Left lobe of liver (tissue), 2 donors: ENCODE measurements around the gene SLC9A9. TPM values are rescaled to one million over a fixed set of nuclear protein-coding genes. Genes with fewer than 3 reads are reported as not detected.
"Not testable (repeated sequence)": the region's sequence is repeated elsewhere in the genome, so short reads cannot be mapped to it uniquely, and the experiment has no call there.

Source experiments
- ATAC-seq: fragments of 200-7000 bp; cut with Tn5 transposase; one replicate; pipeline ENCODE4 v1.9.1; 2020; ENCODE audit warnings: mild to moderate bottlenecking, moderate library complexity
- DNase-seq: peaks from one replicate; pipeline ENCODE4 v3.0.0-alpha.2; 2020; ENCODE audit warnings: low spot score
- total RNA-seq: library from RNA; stranded (reverse); gene quantifications from one replicate; pipeline ENCODE4 v1.2.1, GENCODE V29; 2021
- donor health status: DM: no; HTN: no; CAD: no; lungs with moderate emphysema.
- donor health status: DM: no; HTN: yes; CAD: no.

SLC9A9 gene
- total RNA-seq, 1 donor from 2014 or later, result 2.5 TPM

GRCh38 chr3:143525408-143525807, 322.9 kb downstream of the SLC9A9 start:
- DNase-seq (no peak), ATAC-seq (no peak)

- ATAC-seq (no peak), DNase-seq (no peak)
Observed at GRCh38 chr3:143521803-143522202, 326.5 kb downstream of the SLC9A9 start.

GRCh38 chr3:143517131-143517530, 331.1 kb downstream of the SLC9A9 start:
- not testable (repeated sequence) for ATAC-seq, DNase-seq

- no peak for ATAC-seq
- DNase-seq, result no peak
Observed at GRCh38 chr3:143514874-143515273, 333.4 kb downstream of the SLC9A9 start.

GRCh38 chr3:143514109-143514508, 334.2 kb downstream of the SLC9A9 start:
- ATAC-seq (no peak), DNase-seq (no peak)

GRCh38 chr3:143511174-143511879, 336.9 kb downstream of the SLC9A9 start:
- ATAC-seq, result no peak
- DNase-seq, result no peak

GRCh38 chr3:143510601-143511000, 337.7 kb downstream of the SLC9A9 start:
- ATAC-seq (no peak), DNase-seq (no peak)

- ATAC-seq, result no peak
- DNase-seq, result no peak
Observed at GRCh38 chr3:143507735-143508580, 340.3 kb downstream of the SLC9A9 start.

- no peak for DNase-seq
- no peak for ATAC-seq
Observed at GRCh38 chr3:143506190-143506589, 342.1 kb downstream of the SLC9A9 start.

GRCh38 chr3:143503325-143503885, 344.9 kb downstream of the SLC9A9 start:
- DNase-seq, result no peak
- ATAC-seq, result no peak

- DNase-seq, result no peak
- no peak for ATAC-seq
Observed at GRCh38 chr3:143502081-143502480, 346.2 kb downstream of the SLC9A9 start.

GRCh38 chr3:143497382-143497781, 350.9 kb downstream of the SLC9A9 start:
- DNase-seq (no peak), ATAC-seq (no peak)

GRCh38 chr3:143496191-143496590, 352.1 kb downstream of the SLC9A9 start:
- DNase-seq (no peak), ATAC-seq (no peak)

- DNase-seq (no peak), ATAC-seq (no peak)
Observed at GRCh38 chr3:143495527-143495926, 352.7 kb downstream of the SLC9A9 start.

- ATAC-seq (no peak), DNase-seq (no peak)
Observed at GRCh38 chr3:143486611-143487010, 361.7 kb downstream of the SLC9A9 start.

GRCh38 chr3:143484846-143485512, 363.3 kb downstream of the SLC9A9 start:
- ATAC-seq, result no peak

GRCh38 chr3:143483214-143483613, 365.1 kb downstream of the SLC9A9 start:
- no peak for ATAC-seq
- DNase-seq, result no peak

More at GRCh38 chr3:143484846-143485512, 363.3 kb downstream of the SLC9A9 start:
- no peak for DNase-seq

- no peak for DNase-seq
- no peak for ATAC-seq
Observed at GRCh38 chr3:143482106-143483088, 365.9 kb downstream of the SLC9A9 start.

GRCh38 chr3:143480344-143480743, 367.9 kb downstream of the SLC9A9 start:
- DNase-seq (no peak), ATAC-seq (no peak)

GRCh38 chr3:143479727-143480126, 368.5 kb downstream of the SLC9A9 start:
- DNase-seq (no peak), ATAC-seq (no peak)
